ENCODE measurements around the gene SFXN2. TPM values are rescaled to one million over a fixed set of nuclear protein-coding genes. Genes with fewer than 3 reads are reported as not detected.
"Not testable (repeated sequence)": the region's sequence is repeated elsewhere in the genome, so short reads cannot be mapped to it uniquely, and the experiment has no call there.

SFXN2 gene
- total RNA-seq, 2 donors from 2014 or later = 3.2 to 4.0 TPM

GRCh38 chr10:102678068-102678400 lies 36.4 kb upstream of the SFXN2 start:
- ATAC-seq (no peak), DNase-seq (no peak)
- intact Hi-C loops (cut with DNase I) = no loop called here

GRCh38 chr10:102678842-102679289 lies 35.6 kb upstream of the SFXN2 start:
- ATAC-seq = peak; percentile 61 to 64
- DNase-seq = peak; percentile 67
- intact Hi-C loops (cut with DNase I) = no loop called here

- DNase-seq (no peak), ATAC-seq (no peak)
- intact Hi-C loops (cut with DNase I) = no loop called here
These were observed 34.8 kb upstream of the SFXN2 start for GRCh38 chr10:102679596-102679995.

- no peak for ATAC-seq
- intact Hi-C loops (cut with DNase I) = no loop called here
- no peak for DNase-seq
These were observed 32.7 kb upstream of the SFXN2 start for GRCh38 chr10:102681696-102682095.

- no peak for DNase-seq
- no peak for ATAC-seq
- intact Hi-C loops (cut with DNase I) = no loop called here
These were observed 32.0 kb upstream of the SFXN2 start for GRCh38 chr10:102682416-102682815.

GRCh38 chr10:102682981-102683380 lies 31.5 kb upstream of the SFXN2 start:
- DNase-seq (no peak), ATAC-seq (no peak)
- intact Hi-C loops (cut with DNase I) = no loop called here

GRCh38 chr10:102683736-102684135 lies 30.7 kb upstream of the SFXN2 start:
- ATAC-seq (no peak), DNase-seq (no peak)
- intact Hi-C loops (cut with DNase I) = no loop called here

GRCh38 chr10:102691285-102692066 lies 23.0 kb upstream of the SFXN2 start:
- DNase-seq (no peak), ATAC-seq (peak in 1 of 2 donors; percentile 30)
- intact Hi-C loops (cut with DNase I) = no loop called here

- DNase-seq; intact Hi-C loops (cut with DNase I); ATAC-seq: not testable (repeated sequence)
These were observed 19.0 kb upstream of the SFXN2 start for GRCh38 chr10:102695401-102695800.

GRCh38 chr10:102696736-102697135 lies 17.7 kb upstream of the SFXN2 start:
- no peak for DNase-seq
- intact Hi-C loops (cut with DNase I) = no loop called here
- no peak for ATAC-seq

- DNase-seq (no peak), ATAC-seq (no peak)
- intact Hi-C loops (cut with DNase I) = no loop called here
These were observed 15.5 kb upstream of the SFXN2 start for GRCh38 chr10:102698894-102699293.

GRCh38 chr10:102701272-102701671 lies 13.2 kb upstream of the SFXN2 start:
- intact Hi-C loops (cut with DNase I) = no loop called here

GRCh38 chr10:102701796-102702195 lies 12.6 kb upstream of the SFXN2 start:
- no peak for DNase-seq
- intact Hi-C loops (cut with DNase I) = no loop called here
- no peak for ATAC-seq

More at GRCh38 chr10:102701272-102701671, 13.2 kb upstream of the SFXN2 start:
- DNase-seq (no peak), ATAC-seq (peak in 1 of 2 donors; percentile 72)

GRCh38 chr10:102702742-102703141 lies 11.7 kb upstream of the SFXN2 start:
- intact Hi-C loops (cut with DNase I) = no loop called here
- DNase-seq (no peak), ATAC-seq (no peak)

GRCh38 chr10:102704915-102705314 lies 9.5 kb upstream of the SFXN2 start:
- DNase-seq (no peak), ATAC-seq (no peak)
- intact Hi-C loops (cut with DNase I) = no loop called here

- no peak for ATAC-seq
- intact Hi-C loops (cut with DNase I) = no loop called here
- no peak for DNase-seq
These were observed 8.9 kb upstream of the SFXN2 start for GRCh38 chr10:102705531-102705930.

- ATAC-seq = no peak
- intact Hi-C loops (cut with DNase I) = no loop called here
- DNase-seq = no peak
These were observed 3.8 kb upstream of the SFXN2 start for GRCh38 chr10:102710609-102711008.

GRCh38 chr10:102712089-102712488 lies 2.3 kb upstream of the SFXN2 start:
- no peak for ATAC-seq
- intact Hi-C loops (cut with DNase I) = no loop called here

GRCh38 chr10:102712843-102713538 lies 1.4 kb upstream of the SFXN2 start:
- ATAC-seq (no peak), DNase-seq (no peak)
- intact Hi-C loops (cut with DNase I) = no loop called here

More at GRCh38 chr10:102712089-102712488, 2.3 kb upstream of the SFXN2 start:
- no peak for DNase-seq

GRCh38 chr10:102713539-102713813 lies 960 bp upstream of the SFXN2 start:
- intact Hi-C loops (cut with DNase I) = no loop called here
- ATAC-seq = peak; percentile 56 to 64
- no peak for DNase-seq

Measured in left cardiac atrium (tissue), 4 donors.